Calu3 (cell line): ENCODE data around the gene COX4I1. TPM values are rescaled to one million over a fixed set of nuclear protein-coding genes. Genes with fewer than 3 reads are reported as not detected.

Experiments used
- BruUV-seq: library from RNA; stranded (reverse); fragments of 400-500 nt; replicated peaks from 2 replicates; lab custom pipeline; 2021; lab: Mats Ljungman, UMichigan
- CTCF ChIA-PET: fragments of 300-600 bp; sonication (Branson Sonifier 250); formaldehyde crosslinking; loops from one replicate; lab custom pipeline; 2022; ENCODE audit warnings: antibody characterized with exemption; lab: Charles Lee
- DNase-seq: peaks from one replicate; pipeline ENCODE4 v3.0.0; 2022
- H3K27ac Mint-ChIP-seq: one replicate; pipeline ENCODE4 v1.8.0; 2022; ENCODE audit warnings: mixed read lengths; ENCODE audit not compliant: unreplicated experiment
- H3K27me3 Mint-ChIP-seq: one replicate; pipeline ENCODE4 v1.8.0; 2022; ENCODE audit warnings: mixed read lengths; ENCODE audit not compliant: unreplicated experiment
- H3K36me3 Mint-ChIP-seq: one replicate; pipeline ENCODE4 v1.8.0; 2022; ENCODE audit warnings: mild to moderate bottlenecking, moderate library complexity, mixed read lengths; ENCODE audit not compliant: insufficient read depth, unreplicated experiment
- H3K4me1 Mint-ChIP-seq: one replicate; pipeline ENCODE4 v1.8.0; 2022; ENCODE audit warnings: mild to moderate bottlenecking, low read depth, mixed read lengths; ENCODE audit not compliant: unreplicated experiment
- H3K4me3 Mint-ChIP-seq: one replicate; pipeline ENCODE4 v1.8.0; 2022; ENCODE audit warnings: mild to moderate bottlenecking, low read depth, moderate library complexity, mixed read lengths; ENCODE audit not compliant: unreplicated experiment
- H3K9me3 Mint-ChIP-seq: one replicate; pipeline ENCODE4 v1.8.0; 2022; ENCODE audit warnings: low read depth, mixed read lengths; ENCODE audit not compliant: unreplicated experiment
- CTCF ChIP-seq: fragments of 200-600 bp; IDR thresholded peaks from one replicate; pipeline ENCODE4 v1.8.0; 2022; ENCODE audit warnings: antibody characterized with exemption; ENCODE audit not compliant: unreplicated experiment
- intact Hi-C: fragments of 100-400 bp; cut with micrococcal nuclease; formaldehyde crosslinking; loops from one replicate; pipeline ENCODE4 v1.10.0; 2022; ENCODE audit not compliant: unreplicated experiment
- total RNA-seq: library from RNA; stranded (reverse); gene quantifications from 2 replicates; pipeline ENCODE4 v1.2.3, GENCODE V29; 2022

The COX4I1 gene
- total RNA-seq, 1 experiment from 2014 or later: 639 TPM

GRCh38 chr16:85796599-85796998, 2.9 kb upstream of the COX4I1 start:
- no TSS peak for BruUV-seq
- H3K4me1 Mint-ChIP-seq: peaks cover 14% of the 10 kb centered on the region
- no peak for TF ChIP-seq CTCF
- CTCF ChIA-PET: no interaction called here
- no peaks in the 10 kb centered on the region for H3K27me3 Mint-ChIP-seq
- no peak for DNase-seq
- H3K4me3 Mint-ChIP-seq: no peak overlapping the region
- H3K9me3 Mint-ChIP-seq: no peaks in the 10 kb centered on the region
- peaks cover 53% of the 10 kb centered on the region for H3K36me3 Mint-ChIP-seq
- no peak overlapping the region for H3K27ac Mint-ChIP-seq
- intact Hi-C loops: no loop called here

GRCh38 chr16:85798283-85798776, 1.2 kb upstream of the COX4I1 start:
- intact Hi-C loops: no loop called here
- DNase-seq: no peak
- peaks cover 23% of the 10 kb centered on the region for H3K4me1 Mint-ChIP-seq
- no peak for TF ChIP-seq CTCF
- peaks cover 63% of the 10 kb centered on the region for H3K36me3 Mint-ChIP-seq
- no peaks in the 10 kb centered on the region for H3K9me3 Mint-ChIP-seq
- H3K27ac Mint-ChIP-seq: peak overlapping the region; percentile 28
- CTCF ChIA-PET: interaction anchor here (1.0 to 1.7 kb wide), 2 partner anchors 21 to 23 kb away, joined by 5 read pairs; no protein-coding TSS in a partner anchor
- H3K4me3 Mint-ChIP-seq: peak overlapping the region; percentile 93
- H3K27me3 Mint-ChIP-seq: no peaks in the 10 kb centered on the region
- BruUV-seq: no TSS peak

GRCh38 chr16:85798901-85799496, 496 bp upstream of the COX4I1 start:
- H3K27me3 Mint-ChIP-seq: no peaks in the 10 kb centered on the region
- peaks cover 65% of the 10 kb centered on the region for H3K36me3 Mint-ChIP-seq
- no TSS peak for BruUV-seq
- peaks cover 23% of the 10 kb centered on the region for H3K4me1 Mint-ChIP-seq
- peak; percentile 41 for DNase-seq
- CTCF ChIA-PET: interaction anchor here (1.0 to 1.7 kb wide), 2 partner anchors 20 to 23 kb away, joined by 5 read pairs; no protein-coding TSS in a partner anchor
- H3K27ac Mint-ChIP-seq: peak overlapping the region; percentile 77
- intact Hi-C loops: no loop called here
- H3K9me3 Mint-ChIP-seq: no peaks in the 10 kb centered on the region
- no peak for TF ChIP-seq CTCF
- H3K4me3 Mint-ChIP-seq: peak overlapping the region; percentile 93

GRCh38 chr16:85800321-85800669, 800 bp downstream of the COX4I1 start:
- H3K9me3 Mint-ChIP-seq: no peaks in the 10 kb centered on the region
- H3K4me3 Mint-ChIP-seq: peak overlapping the region; percentile 93
- no peaks in the 10 kb centered on the region for H3K27me3 Mint-ChIP-seq
- H3K4me1 Mint-ChIP-seq: peaks cover 23% of the 10 kb centered on the region
- peak; percentile 27 for DNase-seq
- H3K27ac Mint-ChIP-seq: peak overlapping the region; percentile 77
- CTCF ChIA-PET: interaction anchor here (0.6 kb wide), 1 partner anchor 16 kb away, joined by 6 read pairs; no protein-coding TSS in a partner anchor
- TF ChIP-seq CTCF: no peak
- intact Hi-C loops: no loop called here
- no TSS peak for BruUV-seq
- H3K36me3 Mint-ChIP-seq: peaks cover 76% of the 10 kb centered on the region
